Mesodermal cell (in vitro differentiated cells): Measurements from ENCODE around the gene CHPT1.
A peak's percentile ranks its signal among the peaks of the same experiment; 100 is the strongest.

ENCODE experiments used
- H3K27ac ChIP-seq: 2 replicates; pipeline ENCODE4 v1.7.0; 2013; ENCODE audit warnings: mild to moderate bottlenecking, low read depth, low read length, moderate library complexity; ENCODE audit not compliant: severe bottlenecking
- H3K36me3 ChIP-seq: 2 replicates; pipeline ENCODE4 v1.7.1; 2013; ENCODE audit warnings: mild to moderate bottlenecking, low read length, moderate library complexity; ENCODE audit not compliant: control insufficient read depth, insufficient read depth
- H3K4me1 ChIP-seq: one replicate; pipeline ENCODE4 v1.7.1; 2013; ENCODE audit warnings: mild to moderate bottlenecking, low read length; ENCODE audit not compliant: insufficient read depth, control insufficient read depth, poor library complexity, severe bottlenecking
- H3K4me3 ChIP-seq: 2 replicates; pipeline ENCODE4 v1.7.0; 2013; ENCODE audit warnings: low read length, control low read depth, mild to moderate bottlenecking; ENCODE audit not compliant: insufficient read depth, poor library complexity, severe bottlenecking; ENCODE audit errors: extremely low read depth
- H3K9me3 ChIP-seq: 2 replicates; pipeline ENCODE4 v1.7.1; 2013; ENCODE audit warnings: mild to moderate bottlenecking, low read length, moderate library complexity; ENCODE audit not compliant: control insufficient read depth
- WGBS, 2 experiments: methylation state at CpG; one replicate each; pipeline ENCODE4 v1.1.5; 2013; ENCODE audit warnings: missing lambda C conversion rate in 2 of 2; ENCODE audit not compliant: insufficient coverage in 2 of 2; 5-methylcytosine and 5-hydroxymethylcytosine counted together

CHPT1 gene

DNA sequence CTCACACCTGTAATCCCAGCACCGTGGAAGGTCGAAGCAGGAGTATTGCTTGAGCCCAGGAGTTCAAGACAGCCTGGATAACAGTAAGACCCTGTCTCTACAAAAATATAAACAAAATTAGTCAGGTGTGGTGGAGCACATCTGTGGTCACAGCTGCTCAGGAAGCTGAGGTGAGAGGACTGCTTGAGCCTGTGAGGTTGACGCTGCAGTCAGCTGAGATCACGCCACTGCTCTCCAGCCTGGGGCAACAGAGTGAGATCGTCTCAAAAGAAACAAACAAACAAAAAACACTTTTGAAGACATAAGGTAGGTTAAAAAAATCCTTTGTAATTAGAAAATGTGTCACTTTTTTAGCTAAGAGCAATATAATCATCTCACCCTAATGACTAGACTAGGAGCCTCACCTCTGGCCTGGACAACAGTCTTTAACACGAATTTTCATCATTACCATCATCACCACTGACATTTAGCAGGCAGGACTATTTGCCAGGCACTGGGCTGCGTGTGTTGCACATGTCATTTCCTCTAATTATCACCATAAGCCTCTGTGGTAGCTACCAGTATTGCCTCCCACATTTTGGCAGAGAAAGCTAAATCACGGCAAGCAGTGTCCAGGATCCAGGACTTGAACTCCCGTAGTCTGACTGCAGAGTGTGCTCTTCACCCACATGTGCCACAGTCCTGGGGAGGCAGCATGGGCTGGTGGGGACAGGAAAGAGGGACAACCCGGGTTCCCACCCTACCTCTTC is 46.5 kb downstream of the CHPT1 start:
- WGBS, 2 experiments: 94 to 96% methylated on average over 5 to 6 of the region's 10 CpGs
- Histone ChIP-seq H3K4me3 (no peak overlapping the region), H3K4me1 (no peaks in the 10 kb centered on the region), H3K27ac (no peak overlapping the region), H3K36me3 (peaks cover 25% of the 10 kb centered on the region), H3K9me3 (no peaks in the 10 kb centered on the region)

DNA sequence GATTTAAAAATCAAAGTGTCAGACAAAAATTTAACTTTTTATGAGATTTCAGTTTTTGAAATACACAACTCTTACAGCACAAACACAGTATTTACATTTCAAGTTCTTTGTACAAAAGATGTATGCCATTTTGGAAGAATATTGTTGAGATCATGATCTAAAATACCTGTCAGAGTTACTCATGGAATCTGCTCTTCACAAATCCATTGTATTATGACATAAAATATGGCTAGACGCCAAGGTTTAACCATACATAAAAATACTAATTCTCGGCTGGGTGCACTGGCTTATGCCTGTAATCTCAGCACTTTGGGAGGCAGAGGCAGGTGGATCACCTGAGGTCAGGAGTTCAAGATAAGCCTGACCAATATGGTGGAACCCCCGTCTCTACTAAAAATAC is 48.0 kb downstream of the CHPT1 start:
- H3K4me3 ChIP-seq: no peak overlapping the region
- no peak overlapping the region for H3K27ac ChIP-seq
- 100% methylated on average over 1 of the region's 3 CpGs; no CpG with 5 or more reads in 1 of the 2 experiments for WGBS, 2 experiments
- peaks cover 28% of the 10 kb centered on the region for H3K36me3 ChIP-seq
- H3K9me3 ChIP-seq: no peaks in the 10 kb centered on the region
- no peaks in the 10 kb centered on the region for H3K4me1 ChIP-seq

DNA sequence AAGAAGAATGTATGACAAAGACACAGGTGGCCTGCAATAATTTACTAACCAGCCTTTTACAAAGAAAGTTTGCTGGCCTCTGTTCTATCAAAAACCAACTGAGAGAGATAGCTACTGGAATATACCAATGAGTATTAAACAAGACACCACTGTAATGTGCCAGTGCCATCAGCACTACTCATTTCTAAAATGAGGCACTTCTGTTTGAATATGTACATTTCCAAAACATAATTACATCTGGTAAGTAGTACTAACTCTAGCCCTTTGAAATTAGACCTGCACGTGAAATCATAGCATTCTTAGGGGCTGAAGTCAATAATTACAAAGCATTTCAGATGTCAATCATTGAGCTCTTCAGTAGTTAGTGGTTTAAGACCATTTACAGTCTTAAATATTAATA is 48.8 kb downstream of the CHPT1 start:
- H3K9me3 ChIP-seq: no peaks in the 10 kb centered on the region
- peaks cover 28% of the 10 kb centered on the region for H3K36me3 ChIP-seq
- no peaks in the 10 kb centered on the region for H3K4me1 ChIP-seq
- WGBS, 2 experiments: 100% methylated on average over 1 of the region's 1 CpG; no CpG with 5 or more reads in 1 of the 2 experiments
- H3K4me3 ChIP-seq: no peak overlapping the region
- H3K27ac ChIP-seq: no peak overlapping the region

DNA sequence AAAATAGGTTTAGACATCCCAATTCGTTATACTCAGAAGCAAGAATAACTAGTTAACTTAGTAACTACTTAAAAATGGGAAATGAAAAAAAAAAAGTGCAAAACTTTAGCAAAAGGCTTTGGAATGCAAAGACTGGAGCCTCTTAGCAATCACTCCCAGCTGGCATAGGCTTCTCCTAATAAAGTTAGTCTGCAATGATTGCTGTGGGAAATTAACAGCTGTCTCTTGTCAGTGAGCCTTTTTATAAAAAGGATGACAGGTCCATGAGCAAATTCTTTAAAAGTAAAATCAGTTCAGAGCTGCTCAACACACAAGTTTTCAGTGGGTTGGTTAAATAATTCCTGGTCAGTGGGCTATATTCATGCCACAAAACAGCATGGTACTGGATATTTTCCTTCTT is 49.2 kb downstream of the CHPT1 start:
- Histone ChIP-seq H3K36me3 (peaks cover 29% of the 10 kb centered on the region), H3K4me1 (no peaks in the 10 kb centered on the region), H3K27ac (peak overlapping the region; percentile 24), H3K4me3 (no peak overlapping the region), H3K9me3 (no peaks in the 10 kb centered on the region)
- WGBS, 2 experiments: no CpG with 5 or more reads among the region's 1 CpG

DNA sequence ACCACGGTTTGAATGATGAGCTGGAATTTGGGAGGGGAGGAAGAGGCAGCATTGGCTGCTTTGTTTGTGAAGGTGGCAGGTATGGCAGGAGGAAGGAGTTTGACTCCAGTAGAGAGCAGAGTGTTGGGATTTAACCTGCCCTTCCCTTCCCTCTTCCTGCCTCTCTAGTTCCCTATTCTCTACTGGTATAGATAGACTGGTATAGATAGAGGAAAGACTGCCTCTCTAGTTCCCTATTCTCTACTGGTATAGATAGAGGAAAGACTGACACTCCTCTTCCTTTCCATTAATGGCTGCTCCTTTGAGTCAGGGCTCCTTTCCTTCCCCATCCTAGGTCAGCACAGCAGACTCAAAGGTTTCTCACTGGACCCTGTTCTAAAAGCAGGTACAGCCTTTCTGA is 50.3 kb downstream of the CHPT1 start:
- Histone ChIP-seq H3K36me3 (peaks cover 31% of the 10 kb centered on the region), H3K9me3 (no peaks in the 10 kb centered on the region), H3K4me1 (no peaks in the 10 kb centered on the region), H3K4me3 (no peak overlapping the region), H3K27ac (no peak overlapping the region)
- no CpG with 5 or more reads among the region's 1 CpG for WGBS, 2 experiments

DNA sequence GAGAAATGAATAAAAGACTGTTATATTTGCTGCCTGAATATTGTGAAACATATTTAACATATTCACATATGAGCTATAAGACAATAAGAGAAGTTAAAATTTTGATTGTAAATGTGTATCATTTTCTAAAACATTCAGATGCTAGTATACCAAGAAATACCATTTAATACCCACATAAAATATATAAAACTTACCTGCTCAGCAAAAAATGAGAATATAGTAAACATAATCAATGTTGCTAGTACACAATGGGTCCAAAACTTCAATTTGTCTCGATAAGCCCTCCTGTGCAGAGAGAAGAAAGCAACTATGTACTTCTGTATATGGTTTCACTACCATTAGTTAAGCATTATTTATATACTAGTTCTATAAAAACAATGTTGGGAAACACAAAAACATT is 51.5 kb downstream of the CHPT1 start:
- no peaks in the 10 kb centered on the region for H3K9me3 ChIP-seq
- no peak overlapping the region for H3K27ac ChIP-seq
- WGBS, 2 experiments: no CpG with 5 or more reads among the region's 1 CpG
- peaks cover 21% of the 10 kb centered on the region for H3K36me3 ChIP-seq
- H3K4me3 ChIP-seq: no peak overlapping the region
- no peaks in the 10 kb centered on the region for H3K4me1 ChIP-seq

DNA sequence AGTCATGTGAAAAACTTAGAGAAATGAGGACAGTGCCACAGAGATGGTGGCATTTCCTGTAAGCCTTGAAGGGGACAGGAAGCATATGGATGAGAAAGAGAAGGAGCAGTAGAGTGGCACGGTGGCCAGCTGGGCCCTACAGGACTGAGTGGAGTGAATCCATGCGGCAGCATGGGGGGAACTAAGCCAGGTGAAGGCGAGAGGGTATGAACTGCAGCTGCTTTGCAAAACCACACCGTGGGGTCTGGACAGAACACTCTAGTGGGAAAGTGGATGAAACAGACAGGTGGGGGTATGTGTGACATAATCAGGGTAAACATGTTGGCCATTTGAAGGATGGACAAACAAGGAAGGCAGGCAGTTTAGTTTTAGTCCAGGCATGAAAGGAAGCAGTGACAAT is 52.2 kb downstream of the CHPT1 start:
- peaks cover 23% of the 10 kb centered on the region for H3K36me3 ChIP-seq

DNA sequence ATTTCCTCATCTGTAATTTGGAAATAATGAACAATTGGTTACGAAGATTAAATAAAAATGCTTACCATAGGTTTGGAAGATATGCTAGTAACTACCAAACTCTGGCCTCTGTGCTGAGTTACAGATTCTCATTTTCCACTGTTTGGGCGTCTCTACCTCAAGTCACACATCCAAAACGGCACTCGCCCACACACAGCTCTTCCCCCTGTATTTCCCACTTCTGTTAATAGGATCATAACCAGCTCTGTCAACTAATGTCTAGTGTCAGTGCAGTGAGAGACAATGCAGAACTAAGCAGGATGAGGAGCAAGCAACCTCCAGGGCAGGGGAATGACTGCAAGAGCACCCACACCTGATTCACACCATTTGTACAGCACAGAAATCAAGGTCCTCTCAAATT is 52.7 kb downstream of the CHPT1 start:
- H3K27ac ChIP-seq: no peak overlapping the region
- 100% methylated on average over 1 to 4 of the region's 4 CpGs for WGBS, 2 experiments
- peaks cover 23% of the 10 kb centered on the region for H3K36me3 ChIP-seq
- no peaks in the 10 kb centered on the region for H3K9me3 ChIP-seq
- H3K4me3 ChIP-seq: no peak overlapping the region
- H3K4me1 ChIP-seq: no peaks in the 10 kb centered on the region

More for the DNA sequence above, 52.2 kb downstream of the CHPT1 start:
- Histone ChIP-seq H3K4me3 (no peak overlapping the region), H3K9me3 (no peaks in the 10 kb centered on the region), H3K4me1 (no peaks in the 10 kb centered on the region), H3K27ac (no peak overlapping the region)
- WGBS, 2 experiments: 83 to 98% methylated on average over 4 of the region's 4 CpGs

DNA sequence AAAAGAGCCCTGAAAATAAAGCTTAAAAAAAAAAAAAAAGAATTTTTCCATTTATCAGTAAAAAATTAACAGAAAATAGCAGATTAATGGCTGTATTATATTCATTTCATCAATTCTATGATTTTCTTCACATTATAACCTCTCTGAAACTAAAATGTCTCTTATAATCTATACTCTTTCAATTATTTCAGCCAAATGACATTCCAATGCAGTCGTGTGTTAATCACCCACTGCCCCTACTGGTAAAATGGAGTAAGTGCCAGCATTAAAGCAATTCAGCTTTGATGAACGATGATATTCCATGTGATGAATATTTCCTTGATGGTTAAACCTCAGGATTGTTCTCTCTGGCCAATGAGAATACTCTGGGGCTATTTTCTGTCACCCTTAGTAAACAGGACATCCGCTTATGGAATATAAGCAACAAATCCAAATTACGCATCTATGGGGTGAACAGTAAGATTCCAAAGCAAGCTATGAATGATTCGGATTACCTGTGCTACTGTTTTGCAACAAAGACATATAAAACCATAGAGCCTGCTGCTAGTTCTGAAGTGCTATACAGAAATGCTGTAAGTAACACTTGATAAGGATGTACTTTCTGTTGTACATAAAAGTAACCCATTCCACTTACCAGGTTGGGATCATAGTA is 62.1 kb downstream of the CHPT1 start:
- no peaks in the 10 kb centered on the region for H3K4me1 ChIP-seq
- H3K9me3 ChIP-seq: no peaks in the 10 kb centered on the region
- no peak overlapping the region for H3K4me3 ChIP-seq
- no peak overlapping the region for H3K27ac ChIP-seq
- peaks cover 29% of the 10 kb centered on the region for H3K36me3 ChIP-seq
- WGBS, 2 experiments: 68% methylated on average over 5 of the region's 5 CpGs; no CpG with 5 or more reads in 1 of the 2 experiments

DNA sequence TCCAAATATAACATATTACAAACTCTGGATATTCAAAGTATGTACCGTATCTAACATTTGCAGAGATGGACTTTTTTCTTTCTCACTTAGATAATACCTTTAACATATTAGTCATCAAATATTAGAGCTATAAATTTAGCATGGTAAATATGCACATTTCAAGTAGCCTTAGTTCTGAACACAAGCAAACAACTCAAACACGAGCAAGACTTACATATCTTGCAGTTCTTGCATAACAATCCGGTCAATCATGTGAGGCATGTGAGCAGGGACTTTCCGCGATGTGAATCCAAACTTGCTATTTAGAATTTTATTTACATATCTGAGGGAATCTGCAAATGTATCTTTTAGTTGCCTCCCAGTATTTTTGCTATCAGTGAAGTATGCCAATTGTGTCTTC is 63.9 kb downstream of the CHPT1 start:
- Histone ChIP-seq H3K4me3 (no peak overlapping the region), H3K4me1 (no peaks in the 10 kb centered on the region), H3K27ac (no peak overlapping the region), H3K9me3 (no peaks in the 10 kb centered on the region), H3K36me3 (peaks cover 33% of the 10 kb centered on the region)
- no CpG with 5 or more reads among the region's 5 CpGs for WGBS, 2 experiments

DNA sequence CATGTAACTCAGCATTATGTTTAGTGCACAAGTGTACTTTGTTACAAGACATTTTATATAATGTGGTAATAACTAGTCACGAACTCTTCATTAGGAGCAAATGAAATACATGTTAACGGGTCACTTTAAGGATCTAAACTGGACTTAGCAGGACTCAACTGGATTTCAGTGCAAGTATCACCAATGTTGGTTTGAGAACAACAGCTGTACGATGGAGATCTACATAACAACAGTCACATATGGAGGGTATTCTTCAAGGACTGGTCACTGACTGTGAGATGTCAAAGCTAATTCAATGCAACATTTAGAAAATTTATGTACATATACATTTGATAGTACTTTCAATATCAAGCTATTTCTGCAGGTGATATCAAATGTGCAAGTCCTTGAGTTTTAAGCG is 64.3 kb downstream of the CHPT1 start:
- 80 to 89% methylated on average over 1 to 2 of the region's 4 CpGs for WGBS, 2 experiments
- Histone ChIP-seq H3K36me3 (peaks cover 33% of the 10 kb centered on the region), H3K4me1 (no peaks in the 10 kb centered on the region), H3K27ac (no peak overlapping the region), H3K9me3 (no peaks in the 10 kb centered on the region), H3K4me3 (no peak overlapping the region)
